Measurements from ENCODE around the gene ZNF175.

The ZNF175 gene

GRCh38 chr19:51598159-51598915 is 27.3 kb downstream of the ZNF175 start:
- Histone ChIP-seq H3K9me3 (ENCODE audit: control insufficient read depth, low read length) (no peaks in the 10 kb centered on the region), H3K36me3 (ENCODE audit: control insufficient read depth, insufficient read depth, low read length) (no peaks in the 10 kb centered on the region), H3K4me1 (ENCODE audit: control insufficient read depth, insufficient read depth, low read length, poor library complexity, severe bottlenecking) (peaks cover 9% of the 10 kb centered on the region), H3K4me3 (ENCODE audit: insufficient read depth, low read depth, low read length, poor library complexity, severe bottlenecking) (no peak overlapping the region), H3K27ac (ENCODE audit: insufficient read depth, low read length, poor library complexity, severe bottlenecking) (no peak overlapping the region), H3K27me3 (replicated peaks; ENCODE audit: control insufficient read depth, insufficient read depth, low read length, poor library complexity, severe bottlenecking) (peaks cover 4% of the 10 kb centered on the region)
- no peak for DNase-seq

- DNase-seq: no peak
- Histone ChIP-seq H3K9me3 (ENCODE audit: control insufficient read depth, low read length) (no peaks in the 10 kb centered on the region), H3K4me1 (ENCODE audit: control insufficient read depth, insufficient read depth, low read length, poor library complexity, severe bottlenecking) (peaks cover 5% of the 10 kb centered on the region), H3K27ac (ENCODE audit: insufficient read depth, low read length, poor library complexity, severe bottlenecking) (no peak overlapping the region), H3K36me3 (ENCODE audit: control insufficient read depth, insufficient read depth, low read length) (no peaks in the 10 kb centered on the region), H3K27me3 (replicated peaks; ENCODE audit: control insufficient read depth, insufficient read depth, low read length, poor library complexity, severe bottlenecking) (peaks cover 4% of the 10 kb centered on the region), H3K4me3 (ENCODE audit: insufficient read depth, low read depth, low read length, poor library complexity, severe bottlenecking) (no peak overlapping the region)
Observed at GRCh38 chr19:51599084-51599483, 28.0 kb downstream of the ZNF175 start.

GRCh38 chr19:51600940-51601580 is 30.0 kb downstream of the ZNF175 start:
- Histone ChIP-seq H3K27ac (ENCODE audit: insufficient read depth, low read length, poor library complexity, severe bottlenecking) (no peak overlapping the region), H3K36me3 (ENCODE audit: control insufficient read depth, insufficient read depth, low read length) (no peaks in the 10 kb centered on the region), H3K27me3 (replicated peaks; ENCODE audit: control insufficient read depth, insufficient read depth, low read length, poor library complexity, severe bottlenecking) (peaks cover 4% of the 10 kb centered on the region), H3K4me3 (ENCODE audit: insufficient read depth, low read depth, low read length, poor library complexity, severe bottlenecking) (no peak overlapping the region), H3K9me3 (ENCODE audit: control insufficient read depth, low read length) (no peaks in the 10 kb centered on the region), H3K4me1 (ENCODE audit: control insufficient read depth, insufficient read depth, low read length, poor library complexity, severe bottlenecking) (no peaks in the 10 kb centered on the region)
- DNase-seq: no peak

- H3K27ac ChIP-seq (ENCODE audit: insufficient read depth, low read length, poor library complexity, severe bottlenecking): no peak overlapping the region
- no peaks in the 10 kb centered on the region for H3K36me3 ChIP-seq (ENCODE audit: control insufficient read depth, insufficient read depth, low read length)
- no peak for DNase-seq
- no peaks in the 10 kb centered on the region for H3K4me1 ChIP-seq (ENCODE audit: control insufficient read depth, insufficient read depth, low read length, poor library complexity, severe bottlenecking)
- no peaks in the 10 kb centered on the region for H3K9me3 ChIP-seq (ENCODE audit: control insufficient read depth, low read length)
- H3K27me3 ChIP-seq (replicated peaks; ENCODE audit: control insufficient read depth, insufficient read depth, low read length, poor library complexity, severe bottlenecking): peaks cover 4% of the 10 kb centered on the region
- H3K4me3 ChIP-seq (ENCODE audit: insufficient read depth, low read depth, low read length, poor library complexity, severe bottlenecking): no peak overlapping the region
Observed at GRCh38 chr19:51602189-51602854, 31.2 kb downstream of the ZNF175 start.

GRCh38 chr19:51607077-51607476 is 36.0 kb downstream of the ZNF175 start:
- Histone ChIP-seq H3K27me3 (replicated peaks; ENCODE audit: control insufficient read depth, insufficient read depth, low read length, poor library complexity, severe bottlenecking) (no peaks in the 10 kb centered on the region), H3K4me1 (ENCODE audit: control insufficient read depth, insufficient read depth, low read length, poor library complexity, severe bottlenecking) (no peaks in the 10 kb centered on the region), H3K9me3 (ENCODE audit: control insufficient read depth, low read length) (no peaks in the 10 kb centered on the region), H3K4me3 (ENCODE audit: insufficient read depth, low read depth, low read length, poor library complexity, severe bottlenecking) (no peak overlapping the region), H3K36me3 (ENCODE audit: control insufficient read depth, insufficient read depth, low read length) (no peaks in the 10 kb centered on the region), H3K27ac (ENCODE audit: insufficient read depth, low read length, poor library complexity, severe bottlenecking) (no peak overlapping the region)
- no peak for DNase-seq

- H3K4me3 ChIP-seq (ENCODE audit: insufficient read depth, low read depth, low read length, poor library complexity, severe bottlenecking): no peak overlapping the region
- H3K36me3 ChIP-seq (ENCODE audit: control insufficient read depth, insufficient read depth, low read length): no peaks in the 10 kb centered on the region
- no peak overlapping the region for H3K27ac ChIP-seq (ENCODE audit: insufficient read depth, low read length, poor library complexity, severe bottlenecking)
- peak in 1 of 3 donors; percentile 29 for DNase-seq
- no peaks in the 10 kb centered on the region for H3K27me3 ChIP-seq (replicated peaks; ENCODE audit: control insufficient read depth, insufficient read depth, low read length, poor library complexity, severe bottlenecking)
- H3K9me3 ChIP-seq (ENCODE audit: control insufficient read depth, low read length): no peaks in the 10 kb centered on the region
- no peaks in the 10 kb centered on the region for H3K4me1 ChIP-seq (ENCODE audit: control insufficient read depth, insufficient read depth, low read length, poor library complexity, severe bottlenecking)
Observed at GRCh38 chr19:51607920-51608562, 37.0 kb downstream of the ZNF175 start.

- H3K27ac ChIP-seq (ENCODE audit: insufficient read depth, low read length, poor library complexity, severe bottlenecking): no peak overlapping the region
- no peaks in the 10 kb centered on the region for H3K27me3 ChIP-seq (replicated peaks; ENCODE audit: control insufficient read depth, insufficient read depth, low read length, poor library complexity, severe bottlenecking)
- no peak for DNase-seq
- no peak overlapping the region for H3K4me3 ChIP-seq (ENCODE audit: insufficient read depth, low read depth, low read length, poor library complexity, severe bottlenecking)
- no peaks in the 10 kb centered on the region for H3K4me1 ChIP-seq (ENCODE audit: control insufficient read depth, insufficient read depth, low read length, poor library complexity, severe bottlenecking)
- H3K9me3 ChIP-seq (ENCODE audit: control insufficient read depth, low read length): no peaks in the 10 kb centered on the region
- no peaks in the 10 kb centered on the region for H3K36me3 ChIP-seq (ENCODE audit: control insufficient read depth, insufficient read depth, low read length)
Observed at GRCh38 chr19:51610576-51610975, 39.5 kb downstream of the ZNF175 start.

GRCh38 chr19:51614789-51615188 is 43.7 kb downstream of the ZNF175 start:
- no peak for DNase-seq
- Histone ChIP-seq H3K4me1 (ENCODE audit: control insufficient read depth, insufficient read depth, low read length, poor library complexity, severe bottlenecking) (no peaks in the 10 kb centered on the region), H3K27ac (ENCODE audit: insufficient read depth, low read length, poor library complexity, severe bottlenecking) (no peak overlapping the region), H3K36me3 (ENCODE audit: control insufficient read depth, insufficient read depth, low read length) (no peaks in the 10 kb centered on the region), H3K9me3 (ENCODE audit: control insufficient read depth, low read length) (no peaks in the 10 kb centered on the region), H3K4me3 (ENCODE audit: insufficient read depth, low read depth, low read length, poor library complexity, severe bottlenecking) (no peak overlapping the region), H3K27me3 (replicated peaks; ENCODE audit: control insufficient read depth, insufficient read depth, low read length, poor library complexity, severe bottlenecking) (no peaks in the 10 kb centered on the region)

GRCh38 chr19:51615991-51616390 is 44.9 kb downstream of the ZNF175 start:
- H3K27ac ChIP-seq (ENCODE audit: insufficient read depth, low read length, poor library complexity, severe bottlenecking): no peak overlapping the region
- no peaks in the 10 kb centered on the region for H3K27me3 ChIP-seq (replicated peaks; ENCODE audit: control insufficient read depth, insufficient read depth, low read length, poor library complexity, severe bottlenecking)
- no peaks in the 10 kb centered on the region for H3K4me1 ChIP-seq (ENCODE audit: control insufficient read depth, insufficient read depth, low read length, poor library complexity, severe bottlenecking)
- H3K9me3 ChIP-seq (ENCODE audit: control insufficient read depth, low read length): no peaks in the 10 kb centered on the region
- no peak for DNase-seq
- H3K36me3 ChIP-seq (ENCODE audit: control insufficient read depth, insufficient read depth, low read length): no peaks in the 10 kb centered on the region
- H3K4me3 ChIP-seq (ENCODE audit: insufficient read depth, low read depth, low read length, poor library complexity, severe bottlenecking): no peak overlapping the region

GRCh38 chr19:51621178-51621577 is 50.1 kb downstream of the ZNF175 start:
- H3K4me1 ChIP-seq (ENCODE audit: control insufficient read depth, insufficient read depth, low read length, poor library complexity, severe bottlenecking): no peaks in the 10 kb centered on the region
- no peak for DNase-seq
- no peaks in the 10 kb centered on the region for H3K36me3 ChIP-seq (ENCODE audit: control insufficient read depth, insufficient read depth, low read length)
- H3K27me3 ChIP-seq (replicated peaks; ENCODE audit: control insufficient read depth, insufficient read depth, low read length, poor library complexity, severe bottlenecking): no peaks in the 10 kb centered on the region
- H3K9me3 ChIP-seq (ENCODE audit: control insufficient read depth, low read length): no peaks in the 10 kb centered on the region
- H3K4me3 ChIP-seq (ENCODE audit: insufficient read depth, low read depth, low read length, poor library complexity, severe bottlenecking): no peak overlapping the region
- no peak overlapping the region for H3K27ac ChIP-seq (ENCODE audit: insufficient read depth, low read length, poor library complexity, severe bottlenecking)
